DND-41 (cell line): ENCODE measurements around the gene KRTAP17-1.

Experiments
- CTCF ChIP-seq: IDR thresholded peaks from 2 replicates; pipeline ENCODE4 v1.5.1; 2012; ENCODE audit warnings: borderline replicate concordance, low read length, moderate library complexity, mild to moderate bottlenecking; ENCODE audit not compliant: poor library complexity, severe bottlenecking; ENCODE audit errors: extremely low read depth
- EZH2 ChIP-seq: IDR thresholded peaks from 3 replicates; pipeline ENCODE4 v1.6.1; 2012; ENCODE audit warnings: borderline replicate concordance, low read depth, mild to moderate bottlenecking, moderate library complexity, low read length, inconsistent platforms; ENCODE audit not compliant: severe bottlenecking

- TF ChIP-seq CTCF (no peak), EZH2 (no peak)
These were observed 12.5 kb downstream of the KRTAP17-1 start for GRCh38 chr17:41302981-41303380.
